HG03521 (cell line): Measurements from ENCODE around the gene LILRA6.
"Not testable (repeated sequence)": the region's sequence is repeated elsewhere in the genome, so short reads cannot be mapped to it uniquely, and the experiment has no call there.

Experiments used
- ATAC-seq: cut with Tn5 transposase; IDR thresholded peaks from one replicate; pipeline ENCODE4 v1.9.1; 2021; ENCODE audit warnings: mild to moderate bottlenecking, moderate library complexity; ENCODE audit not compliant: unreplicated experiment

The LILRA6 gene

GRCh38 chr19:54208784-54209057, 33.9 kb downstream of the LILRA6 start:
- ATAC-seq, result no peak

GRCh38 chr19:54207983-54208783, 34.4 kb downstream of the LILRA6 start:
- ATAC-seq, result peak; percentile 39

GRCh38 chr19:54207676-54207982, 35.0 kb downstream of the LILRA6 start:
- ATAC-seq, result no peak

- not testable (repeated sequence) for ATAC-seq
These were observed 35.4 kb downstream of the LILRA6 start for GRCh38 chr19:54207193-54207592.

GRCh38 chr19:54206831-54207177, 35.8 kb downstream of the LILRA6 start:
- ATAC-seq, result no peak

- ATAC-seq, result no peak
These were observed 36.4 kb downstream of the LILRA6 start for GRCh38 chr19:54206030-54206830.

GRCh38 chr19:54204767-54205468, 37.7 kb downstream of the LILRA6 start:
- ATAC-seq, result no peak

GRCh38 chr19:54203151-54203611, 39.4 kb downstream of the LILRA6 start:
- ATAC-seq, result no peak

GRCh38 chr19:54201980-54202379, 40.6 kb downstream of the LILRA6 start:
- ATAC-seq, result no peak

- ATAC-seq, result no peak
These were observed 41.4 kb downstream of the LILRA6 start for GRCh38 chr19:54201172-54201701.

- no peak for ATAC-seq
These were observed 43.2 kb downstream of the LILRA6 start for GRCh38 chr19:54199401-54199800.

- ATAC-seq, result no peak
These were observed 45.5 kb downstream of the LILRA6 start for GRCh38 chr19:54197121-54197520.

GRCh38 chr19:54196536-54196935, 46.1 kb downstream of the LILRA6 start:
- no peak for ATAC-seq

- not testable (repeated sequence) for ATAC-seq
These were observed 48.1 kb downstream of the LILRA6 start for GRCh38 chr19:54194463-54194862.

- ATAC-seq, result no peak
These were observed 49.6 kb downstream of the LILRA6 start for GRCh38 chr19:54193011-54193410.

- ATAC-seq, result no peak
These were observed 50.7 kb downstream of the LILRA6 start for GRCh38 chr19:54191811-54192453.

- peak; percentile 27 for ATAC-seq
These were observed 51.4 kb downstream of the LILRA6 start, which contains the start of gene TSEN34 for GRCh38 chr19:54191011-54191810. Gene TSEN34 (plus strand): TSS chr19:54191308. CDS start chr19:54191365, 57 bp downstream.

- peak; percentile 43 for ATAC-seq
These were observed 52.0 kb downstream of the LILRA6 start for GRCh38 chr19:54190503-54191010.

GRCh38 chr19:54189735-54190502, 52.7 kb downstream of the LILRA6 start:
- peak; percentile 39 for ATAC-seq
